HG02885 (cell line): ENCODE data around the gene FCRL2.

ENCODE experiments used
- ATAC-seq: cut with Tn5 transposase; IDR thresholded peaks from one replicate; pipeline ENCODE4 v1.9.1; 2021; ENCODE audit warnings: mild to moderate bottlenecking; ENCODE audit not compliant: unreplicated experiment, poor library complexity

FCRL2 gene

GRCh38 chr1:157696966-157697628 is 79.8 kb downstream of the FCRL2 start:
- no peak for ATAC-seq
